Keratinocyte (primary cell): Measurements from ENCODE around the gene JAKMIP3. TPM values are rescaled to one million over a fixed set of nuclear protein-coding genes. Genes with fewer than 3 reads are reported as not detected.

Experiments
- DNase-seq: peaks from one replicate; pipeline ENCODE4 v3.0.0-alpha.2; 2011; ENCODE audit warnings: low read depth, missing footprints, low spot score
- FAIRE-seq: peaks from 2 replicates; lab custom pipeline; 2011; peaks lifted over from hg19 to GRCh38; lab: Jason Lieb, UNC
- H2AFZ ChIP-seq: 2 replicates; pipeline ENCODE4 v1.6.0; 2012; ENCODE audit warnings: low read length, control low read depth, inconsistent platforms; ENCODE audit not compliant: control insufficient read depth
- H3K27ac ChIP-seq: 2 replicates; pipeline ENCODE4 v1.5.1; 2011; ENCODE audit warnings: low read length; ENCODE audit not compliant: control insufficient read depth, insufficient read depth
- H3K27me3 ChIP-seq: 3 replicates; pipeline ENCODE4 v1.6.0; 2011; ENCODE audit warnings: low read length; ENCODE audit not compliant: control insufficient read depth, insufficient read depth; ENCODE audit errors: extremely low read depth
- H3K36me3 ChIP-seq, 2 experiments: 2 replicates in 1 of 2; 3 replicates in 1 of 2; pipeline ENCODE4 v1.5.1; 2011; ENCODE audit warnings: low read length in 2 of 2, mild to moderate bottlenecking in 1 of 2; ENCODE audit not compliant: control insufficient read depth in 2 of 2, insufficient read depth in 2 of 2; ENCODE audit errors: extremely low read depth in 1 of 2
- H3K4me1 ChIP-seq: 3 replicates; pipeline ENCODE4 v1.5.1; 2011; ENCODE audit warnings: low read length; ENCODE audit not compliant: control insufficient read depth, insufficient read depth; ENCODE audit errors: extremely low read depth
- H3K4me2 ChIP-seq: 3 replicates; pipeline ENCODE4 v1.6.0; 2011; ENCODE audit warnings: low read depth, low read length; ENCODE audit not compliant: control insufficient read depth, insufficient read depth; ENCODE audit errors: extremely low read depth
- H3K4me3 ChIP-seq, 3 experiments: fragments of 200-600 bp in 1 of 3; sonication (generic) in 1 of 3; 2 replicates in 2 of 3; 3 replicates in 1 of 3; pipeline ENCODE4 v1.5.1; 2011 to 2016; ENCODE audit warnings: low read length in 3 of 3, mild to moderate bottlenecking in 3 of 3, control low read depth in 2 of 3, inconsistent platforms in 1 of 3, low read depth in 1 of 3, mixed read lengths in 1 of 3, mixed run types in 1 of 3, moderate library complexity in 1 of 3; ENCODE audit not compliant: control insufficient read depth in 2 of 3, insufficient read depth in 2 of 3; ENCODE audit errors: extremely low read depth in 1 of 3
- H3K79me2 ChIP-seq: 2 replicates; pipeline ENCODE4 v1.6.0; 2012; ENCODE audit warnings: low read length; ENCODE audit not compliant: control insufficient read depth, insufficient read depth
- H3K9ac ChIP-seq: 3 replicates; pipeline ENCODE4 v1.6.0; 2011; ENCODE audit warnings: low read length; ENCODE audit not compliant: control insufficient read depth, insufficient read depth; ENCODE audit errors: extremely low read depth
- H3K9me1 ChIP-seq: 3 replicates; pipeline ENCODE4 v1.6.0; 2011; ENCODE audit warnings: low read length; ENCODE audit not compliant: control insufficient read depth, insufficient read depth; ENCODE audit errors: extremely low read depth
- H3K9me3 ChIP-seq: 2 replicates; pipeline ENCODE4 v1.5.1; 2012; ENCODE audit warnings: low read depth, low read length; ENCODE audit not compliant: control insufficient read depth
- H4K20me1 ChIP-seq: 3 replicates; pipeline ENCODE4 v1.6.0; 2011; ENCODE audit warnings: low read length; ENCODE audit not compliant: control insufficient read depth, insufficient read depth; ENCODE audit errors: extremely low read depth
- EZH2 ChIP-seq: IDR thresholded peaks from one replicate; pipeline ENCODE4 v1.6.1; 2012; ENCODE audit warnings: inconsistent platforms, mild to moderate bottlenecking, low read length, moderate library complexity
- dilution Hi-C: fragments of 300-500 bp; cut with MboI; formaldehyde crosslinking; loops from one replicate; pipeline ENCODE4 v1.7.0; 2020; ENCODE audit warnings: low sequenced_read_pairs; ENCODE audit not compliant: extremely low pct_ligation_motif_present
- polyA plus RNA-seq, 5 experiments: library from polyadenylated mRNA; depleted of rRNA in 3 of 5; stranded (reverse) in 3 of 5; stranded (forward) in 1 of 5; unstranded in 1 of 5; fragments of >200 nt; gene quantifications; 1 replicate in 1 of 5; 2 replicates in 3 of 5; 3 replicates in 1 of 5; pipeline versions ENCODE4 v1.2.1 to v1.2.3, GENCODE V29; 2011 to 2012; ENCODE audit warnings: missing spikeins in 2 of 5, low read depth in 1 of 5, low replicate concordance in 1 of 5
- TF ChIP-seq, protein P1 (sequence below), 3 experiments: IDR thresholded peaks in 1 of 3; conservative IDR thresholded peaks in 1 of 3; optimal IDR thresholded peaks in 1 of 3; 2 replicates in 2 of 3; 3 replicates in 1 of 3; pipeline versions ENCODE3 to v1.5.1; 2011; ENCODE audit warnings: low read length in 3 of 3, mild to moderate bottlenecking in 3 of 3, moderate library complexity in 2 of 3, control low read depth in 1 of 3, inconsistent platforms in 1 of 3; ENCODE audit not compliant: insufficient read depth in 2 of 3; ENCODE audit errors: extremely low read depth in 1 of 3

The JAKMIP3 gene
- polyA plus RNA-seq, 1 donor (not counting 4 experiments of a cell fraction or from before 2014, with no cell fraction given), result 0.05 TPM

DNA sequence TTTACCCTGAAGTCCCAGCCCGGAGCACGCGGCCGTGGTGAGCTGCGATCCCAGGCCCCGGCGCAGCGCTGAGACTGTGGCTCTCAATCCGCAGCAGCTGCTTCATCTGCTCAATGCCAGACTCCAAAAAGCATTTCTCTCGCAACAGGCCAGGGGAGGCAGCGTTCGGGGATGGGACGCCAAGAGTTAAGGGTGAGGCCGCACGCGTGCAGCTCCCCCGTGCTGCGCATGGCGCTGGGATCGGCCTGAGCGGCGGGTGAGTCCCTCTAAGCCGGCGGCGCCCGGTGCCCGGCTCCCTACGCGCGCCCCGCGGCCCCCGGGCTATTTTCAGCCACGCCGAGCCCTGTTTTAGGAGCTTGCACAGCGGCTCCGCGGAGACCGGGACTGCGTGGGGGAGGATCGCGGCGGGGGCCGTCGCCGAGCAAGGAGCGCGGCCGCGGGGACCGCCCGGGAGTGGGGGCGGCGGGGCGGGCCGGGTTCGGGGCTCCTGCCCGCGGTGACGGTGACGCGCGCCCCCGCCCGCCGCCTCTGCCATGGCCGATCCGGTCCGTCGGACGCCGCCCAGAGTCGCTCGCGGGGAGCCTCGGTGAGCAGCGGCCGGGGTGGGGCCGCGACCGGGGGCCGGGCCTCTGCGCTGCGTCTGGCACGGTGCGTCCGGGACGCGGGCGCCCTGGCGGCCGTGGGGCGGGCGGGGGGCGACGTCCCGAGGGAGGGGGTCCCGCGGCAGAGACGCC lies 29.4 kb upstream of the JAKMIP3 start:
- H3K9ac ChIP-seq, result no peak overlapping the region
- no peak for DNase-seq
- FAIRE-seq, result no peak
- TF ChIP-seq EZH2, result peak; percentile 76
- TF ChIP-seq, protein P1, sequence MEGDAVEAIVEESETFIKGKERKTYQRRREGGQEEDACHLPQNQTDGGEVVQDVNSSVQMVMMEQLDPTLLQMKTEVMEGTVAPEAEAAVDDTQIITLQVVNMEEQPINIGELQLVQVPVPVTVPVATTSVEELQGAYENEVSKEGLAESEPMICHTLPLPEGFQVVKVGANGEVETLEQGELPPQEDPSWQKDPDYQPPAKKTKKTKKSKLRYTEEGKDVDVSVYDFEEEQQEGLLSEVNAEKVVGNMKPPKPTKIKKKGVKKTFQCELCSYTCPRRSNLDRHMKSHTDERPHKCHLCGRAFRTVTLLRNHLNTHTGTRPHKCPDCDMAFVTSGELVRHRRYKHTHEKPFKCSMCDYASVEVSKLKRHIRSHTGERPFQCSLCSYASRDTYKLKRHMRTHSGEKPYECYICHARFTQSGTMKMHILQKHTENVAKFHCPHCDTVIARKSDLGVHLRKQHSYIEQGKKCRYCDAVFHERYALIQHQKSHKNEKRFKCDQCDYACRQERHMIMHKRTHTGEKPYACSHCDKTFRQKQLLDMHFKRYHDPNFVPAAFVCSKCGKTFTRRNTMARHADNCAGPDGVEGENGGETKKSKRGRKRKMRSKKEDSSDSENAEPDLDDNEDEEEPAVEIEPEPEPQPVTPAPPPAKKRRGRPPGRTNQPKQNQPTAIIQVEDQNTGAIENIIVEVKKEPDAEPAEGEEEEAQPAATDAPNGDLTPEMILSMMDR (optimal IDR thresholded peaks at IDR 0.05 in 1 of 3, IDR thresholded peaks at IDR 0.05 in 1 of 3, conservative IDR thresholded peaks at IDR 0.05 in 1 of 3; ENCODE audit: extremely low read depth in 1 of 3, insufficient read depth in 2 of 3, low read length in 3 of 3), result no peak
- no peaks in the 10 kb centered on the region for H3K9me1 ChIP-seq
- H3K36me3 ChIP-seq, result no peaks in the 10 kb centered on the region
- H3K4me1 ChIP-seq, result no peaks in the 10 kb centered on the region
- dilution Hi-C loops, result no loop called here
- peak overlapping the region; percentile 41 to 47 (median 43) for H3K4me3 ChIP-seq
- no peaks in the 10 kb centered on the region for H3K79me2 ChIP-seq
- peaks cover 35% of the 10 kb centered on the region for H3K27me3 ChIP-seq
- peak overlapping the region; percentile 67 for H3K4me2 ChIP-seq
- no peak overlapping the region for H3K27ac ChIP-seq
- no peaks in the 10 kb centered on the region for H3K9me3 ChIP-seq
- no peaks in the 10 kb centered on the region for H4K20me1 ChIP-seq
- H2AFZ ChIP-seq, result peak overlapping the region; percentile 45

DNA sequence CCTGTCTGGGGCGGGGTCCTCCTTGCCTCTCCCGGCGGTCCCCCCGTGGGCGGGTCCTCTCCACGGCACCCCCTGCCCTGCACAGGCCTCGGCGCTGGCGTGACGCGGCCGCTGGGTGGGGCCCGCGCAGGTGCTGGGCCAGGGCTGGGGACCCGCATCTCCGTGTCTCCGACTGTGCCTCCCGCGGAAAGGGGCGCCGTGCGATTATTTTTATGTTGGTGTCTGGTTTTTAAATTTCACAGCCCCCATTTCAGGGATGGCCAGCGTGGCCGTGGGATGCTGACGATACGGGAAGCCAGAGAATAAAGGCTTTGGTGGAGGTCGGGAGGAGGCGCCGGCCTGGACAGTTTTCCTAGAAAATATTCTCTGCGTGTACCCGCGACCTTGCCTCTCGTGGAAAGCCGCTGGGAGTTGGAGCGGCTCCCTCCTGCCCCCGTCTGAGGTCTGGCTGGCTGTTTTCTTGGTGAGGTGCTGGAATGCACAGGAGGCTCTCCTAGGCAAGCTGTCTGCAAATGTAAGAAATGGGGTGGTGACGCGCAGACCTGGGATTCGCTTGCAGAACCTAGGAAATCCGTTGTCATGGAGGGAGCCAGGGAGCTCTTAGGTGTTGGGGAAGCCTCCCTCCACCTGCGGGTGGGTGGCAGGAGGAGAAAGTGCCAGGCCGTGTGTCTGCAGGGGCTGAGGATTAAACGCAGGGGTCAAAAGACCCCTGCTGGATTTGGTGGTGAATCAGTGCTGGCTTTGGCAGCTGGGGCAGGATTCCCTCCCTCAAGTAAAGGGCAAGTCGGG lies 28.7 kb upstream of the JAKMIP3 start:
- Histone ChIP-seq H2AFZ (no peak overlapping the region), H3K4me1 (no peaks in the 10 kb centered on the region), H3K4me2 (no peak overlapping the region), H3K9ac (no peak overlapping the region), H3K27me3 (peaks cover 35% of the 10 kb centered on the region), H3K9me3 (no peaks in the 10 kb centered on the region), H3K9me1 (no peaks in the 10 kb centered on the region), H3K79me2 (no peaks in the 10 kb centered on the region), H3K4me3 (peak overlapping the region in 2 of 3 experiments; percentile 22 to 32), H3K27ac (no peak overlapping the region), H3K36me3 (no peaks in the 10 kb centered on the region), H4K20me1 (no peaks in the 10 kb centered on the region)
- DNase-seq (no peak), FAIRE-seq (no peak)
- dilution Hi-C loops, result no loop called here
- peak; percentile 85 for TF ChIP-seq EZH2
- TF ChIP-seq, protein P1 (optimal IDR thresholded peaks at IDR 0.05 in 1 of 3, IDR thresholded peaks at IDR 0.05 in 1 of 3, conservative IDR thresholded peaks at IDR 0.05 in 1 of 3; ENCODE audit: extremely low read depth in 1 of 3, insufficient read depth in 2 of 3, low read length in 3 of 3), result peak in 1 of 3 experiments; percentile 20
